Osteocyte (in vitro differentiated cells): ENCODE data around the gene ISOC2. TPM values are rescaled to one million over a fixed set of nuclear protein-coding genes. Genes with fewer than 3 reads are reported as not detected.
"Not testable (repeated sequence)": the region's sequence is repeated elsewhere in the genome, so short reads cannot be mapped to it uniquely, and the experiment has no call there.

Experiments used
- DNase-seq: peaks from one replicate; pipeline ENCODE4 v3.0.0; 2021; ENCODE audit warnings: mixed read lengths; ENCODE audit not compliant: unreplicated experiment; ENCODE audit errors: extremely low spot score
- H3K27ac Mint-ChIP-seq: one replicate; pipeline ENCODE4 v1.8.0; 2021; ENCODE audit warnings: mild to moderate bottlenecking, mixed read lengths; ENCODE audit not compliant: unreplicated experiment
- H3K27me3 Mint-ChIP-seq: one replicate; pipeline ENCODE4 v1.8.0; 2021; ENCODE audit warnings: mixed read lengths; ENCODE audit not compliant: unreplicated experiment
- H3K36me3 Mint-ChIP-seq: one replicate; pipeline ENCODE4 v1.8.0; 2021; ENCODE audit warnings: mixed read lengths; ENCODE audit not compliant: unreplicated experiment
- H3K4me1 Mint-ChIP-seq: one replicate; pipeline ENCODE4 v1.8.0; 2021; ENCODE audit warnings: mixed read lengths; ENCODE audit not compliant: unreplicated experiment
- H3K4me3 Mint-ChIP-seq: one replicate; pipeline ENCODE4 v1.8.0; 2021; ENCODE audit warnings: mild to moderate bottlenecking, moderate library complexity, mixed read lengths; ENCODE audit not compliant: unreplicated experiment
- H3K9me3 Mint-ChIP-seq: one replicate; pipeline ENCODE4 v1.8.0; 2021; ENCODE audit warnings: mixed read lengths; ENCODE audit not compliant: unreplicated experiment
- CTCF ChIP-seq: fragments of 200-600 bp; sonication (generic); IDR thresholded peaks from 2 replicates; pipeline ENCODE4 v1.5.0; 2021; ENCODE audit warnings: antibody characterized with exemption, mild to moderate bottlenecking, moderate library complexity
- total RNA-seq: library from RNA; stranded (reverse); gene quantifications from 2 replicates; pipeline ENCODE4 v1.2.1, GENCODE V29; 2021

ISOC2 gene
- total RNA-seq, 1 donor from 2014 or later: 39.8 TPM

- H3K4me3 Mint-ChIP-seq: peak overlapping the region; percentile 14
- H3K9me3 Mint-ChIP-seq: no peaks in the 10 kb centered on the region
- TF ChIP-seq CTCF: no peak
Observed at GRCh38 chr19:55503157-55503501, 41.7 kb upstream of the ISOC2 start.

GRCh38 chr19:55502197-55502952 is 40.9 kb upstream of the ISOC2 start:
- no peak for TF ChIP-seq CTCF
- H3K4me3 Mint-ChIP-seq: no peak overlapping the region
- no peaks in the 10 kb centered on the region for H3K27me3 Mint-ChIP-seq
- H3K36me3 Mint-ChIP-seq: no peaks in the 10 kb centered on the region
- H3K9me3 Mint-ChIP-seq: no peaks in the 10 kb centered on the region
- no peak overlapping the region for H3K27ac Mint-ChIP-seq
- no peak for DNase-seq
- H3K4me1 Mint-ChIP-seq: peaks cover 5% of the 10 kb centered on the region

More at GRCh38 chr19:55503157-55503501, 41.7 kb upstream of the ISOC2 start:
- Mint-ChIP-seq H3K27me3 (no peaks in the 10 kb centered on the region), H3K4me1 (peaks cover 5% of the 10 kb centered on the region), H3K36me3 (no peaks in the 10 kb centered on the region), H3K27ac (no peak overlapping the region)
- DNase-seq: no peak

- H3K36me3 Mint-ChIP-seq: no peaks in the 10 kb centered on the region
- no peak for TF ChIP-seq CTCF
- peaks cover 5% of the 10 kb centered on the region for H3K4me1 Mint-ChIP-seq
- H3K9me3 Mint-ChIP-seq: no peaks in the 10 kb centered on the region
- no peak overlapping the region for H3K27ac Mint-ChIP-seq
- H3K27me3 Mint-ChIP-seq: no peaks in the 10 kb centered on the region
- no peak for DNase-seq
- no peak overlapping the region for H3K4me3 Mint-ChIP-seq
Observed at GRCh38 chr19:55500368-55500952, 39.0 kb upstream of the ISOC2 start.

DNA sequence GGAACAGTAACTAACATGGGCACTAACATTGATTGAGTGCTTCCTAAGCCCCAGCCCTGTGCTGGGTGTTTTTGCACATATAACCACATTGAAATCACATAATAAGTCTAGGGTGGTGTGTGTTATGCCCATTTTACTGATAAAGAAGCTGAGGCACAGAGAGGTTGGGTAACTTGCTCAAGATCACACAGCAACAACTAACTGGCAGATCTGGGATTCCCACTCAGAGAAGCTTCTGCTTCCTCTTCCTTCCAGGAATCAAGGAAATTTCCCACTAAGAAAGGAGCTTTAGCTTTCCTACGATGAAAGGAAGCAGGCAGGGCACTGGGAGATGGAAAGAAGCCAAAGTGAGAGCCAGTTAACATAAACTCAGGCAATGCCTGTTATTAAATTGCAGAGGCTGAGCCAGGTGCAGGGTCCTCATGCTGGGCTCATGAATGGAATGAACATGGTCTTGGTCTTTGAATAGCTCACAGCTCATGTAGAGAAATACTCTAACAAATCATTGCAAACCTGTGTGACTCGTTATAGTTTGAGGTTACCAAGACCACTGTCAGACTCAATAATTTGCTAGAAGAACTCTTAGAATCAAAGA is 36.9 kb upstream of the ISOC2 start:
- peaks cover 10% of the 10 kb centered on the region for H3K4me1 Mint-ChIP-seq
- H3K27ac Mint-ChIP-seq: no peak overlapping the region
- DNase-seq: no peak
- H3K4me3 Mint-ChIP-seq: no peak overlapping the region
- H3K27me3 Mint-ChIP-seq: no peaks in the 10 kb centered on the region
- H3K36me3 Mint-ChIP-seq: no peaks in the 10 kb centered on the region
- TF ChIP-seq CTCF: no peak
- no peaks in the 10 kb centered on the region for H3K9me3 Mint-ChIP-seq

- Mint-ChIP-seq H3K4me1 (peaks cover 15% of the 10 kb centered on the region), H3K27ac (no peak overlapping the region), H3K27me3 (no peaks in the 10 kb centered on the region), H3K9me3 (no peaks in the 10 kb centered on the region), H3K36me3 (no peaks in the 10 kb centered on the region), H3K4me3 (no peak overlapping the region)
- DNase-seq: no peak
- TF ChIP-seq CTCF: no peak
Observed at GRCh38 chr19:55497763-55498162, 36.3 kb upstream of the ISOC2 start.

DNA sequence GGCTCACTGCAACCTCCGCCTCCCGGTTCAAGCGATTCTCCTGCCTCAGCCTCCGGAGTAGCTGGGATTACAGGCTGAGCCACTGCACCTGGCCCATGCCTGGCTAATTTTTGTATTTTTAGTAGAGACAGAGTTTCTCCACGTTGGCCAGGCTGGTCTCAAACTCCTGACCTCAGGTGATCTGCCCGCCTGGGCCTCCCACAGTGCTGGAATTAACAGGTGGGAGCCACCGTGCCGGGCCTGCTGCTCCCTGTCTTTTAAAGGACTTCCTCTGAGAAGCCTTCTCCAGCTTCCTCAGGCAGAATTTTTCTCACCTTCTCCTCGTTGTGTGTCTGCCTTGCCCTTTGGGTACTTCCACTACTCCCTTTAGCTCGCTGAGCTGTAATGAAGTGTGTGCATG is 35.4 kb upstream of the ISOC2 start:
- not testable (repeated sequence) for H3K27me3 Mint-ChIP-seq, H3K4me3 Mint-ChIP-seq, DNase-seq, H3K36me3 Mint-ChIP-seq, H3K9me3 Mint-ChIP-seq, H3K27ac Mint-ChIP-seq
- H3K4me1 Mint-ChIP-seq: peaks cover 18% of the 10 kb centered on the region
